ENCODE results near the gene ARL2. TPM values are rescaled to one million over a fixed set of nuclear protein-coding genes. Genes with fewer than 3 reads are reported as not detected.

ARL2 gene
- total RNA-seq, 1 experiment from 2014 or later = 98.9 TPM

DNA sequence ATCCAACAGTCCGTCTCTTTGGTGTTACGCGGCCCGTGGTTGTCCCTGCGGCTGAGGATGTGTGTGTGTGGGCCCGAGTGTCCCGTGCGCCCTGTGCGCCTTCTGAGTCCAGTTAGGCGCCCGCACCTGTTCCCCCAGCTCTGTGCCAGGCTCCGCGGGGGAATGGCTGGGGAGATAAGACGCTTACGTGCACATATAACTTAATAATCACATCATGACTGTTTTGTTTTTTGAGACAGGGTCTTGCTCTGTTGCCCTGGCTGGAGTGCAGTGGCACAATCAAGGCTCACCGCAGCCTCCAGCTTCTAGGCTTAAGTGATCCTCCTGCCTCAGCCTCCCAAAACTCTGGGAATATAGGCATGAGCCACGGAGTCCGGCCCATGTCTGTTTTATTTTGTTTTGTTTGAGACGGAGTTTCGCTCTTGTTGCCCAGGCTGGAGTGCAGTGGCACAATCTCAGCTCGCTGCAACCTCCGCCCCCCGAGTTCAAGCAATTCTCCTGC lies 817 bp downstream of the ARL2 start:
- Histone ChIP-seq H3K9me3 (ENCODE audit: low read depth, low read length, poor library complexity, severe bottlenecking) (no peaks in the 10 kb centered on the region), H3K27me3 (replicated peaks; ENCODE audit: insufficient read depth, low read depth, low read length, poor library complexity) (no peaks in the 10 kb centered on the region), H3K4me3 (ENCODE audit: low read depth, low read length, poor library complexity, severe bottlenecking) (peak overlapping the region; percentile 95), H3K4me1 (ENCODE audit: insufficient read depth, low read length, poor library complexity, severe bottlenecking) (no peaks in the 10 kb centered on the region), H3K27ac (ENCODE audit: low read depth, low read length, poor library complexity, severe bottlenecking) (peak overlapping the region; percentile 96), H3K36me3 (ENCODE audit: insufficient read depth, low read length, poor library complexity, severe bottlenecking) (peaks cover 12% of the 10 kb centered on the region)
- ChIA-PET CTCF (no interaction called here), POLR2A (ENCODE audit: low non-redundant PET) (no interaction called here)
- no TSS peak for BruUV-seq (replicated peaks)
- DNase-seq (ENCODE audit: low spot score) = no peak
- intact Hi-C loops (cut with micrococcal nuclease; ENCODE audit: unreplicated experiment) = loop anchor here (2.0 kb wide), 1 partner anchor 168 kb away; no protein-coding TSS in a partner anchor
- TF ChIP-seq, protein P1, sequence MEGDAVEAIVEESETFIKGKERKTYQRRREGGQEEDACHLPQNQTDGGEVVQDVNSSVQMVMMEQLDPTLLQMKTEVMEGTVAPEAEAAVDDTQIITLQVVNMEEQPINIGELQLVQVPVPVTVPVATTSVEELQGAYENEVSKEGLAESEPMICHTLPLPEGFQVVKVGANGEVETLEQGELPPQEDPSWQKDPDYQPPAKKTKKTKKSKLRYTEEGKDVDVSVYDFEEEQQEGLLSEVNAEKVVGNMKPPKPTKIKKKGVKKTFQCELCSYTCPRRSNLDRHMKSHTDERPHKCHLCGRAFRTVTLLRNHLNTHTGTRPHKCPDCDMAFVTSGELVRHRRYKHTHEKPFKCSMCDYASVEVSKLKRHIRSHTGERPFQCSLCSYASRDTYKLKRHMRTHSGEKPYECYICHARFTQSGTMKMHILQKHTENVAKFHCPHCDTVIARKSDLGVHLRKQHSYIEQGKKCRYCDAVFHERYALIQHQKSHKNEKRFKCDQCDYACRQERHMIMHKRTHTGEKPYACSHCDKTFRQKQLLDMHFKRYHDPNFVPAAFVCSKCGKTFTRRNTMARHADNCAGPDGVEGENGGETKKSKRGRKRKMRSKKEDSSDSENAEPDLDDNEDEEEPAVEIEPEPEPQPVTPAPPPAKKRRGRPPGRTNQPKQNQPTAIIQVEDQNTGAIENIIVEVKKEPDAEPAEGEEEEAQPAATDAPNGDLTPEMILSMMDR (conservative IDR thresholded peaks at IDR 0.05; ENCODE audit: low read depth, low read length) = no peak
- no peak for TF ChIP-seq EZH2 (IDR thresholded peaks at IDR 0.05; ENCODE audit: borderline replicate concordance, low read depth, low read length, poor library complexity, severe bottlenecking)

DNA sequence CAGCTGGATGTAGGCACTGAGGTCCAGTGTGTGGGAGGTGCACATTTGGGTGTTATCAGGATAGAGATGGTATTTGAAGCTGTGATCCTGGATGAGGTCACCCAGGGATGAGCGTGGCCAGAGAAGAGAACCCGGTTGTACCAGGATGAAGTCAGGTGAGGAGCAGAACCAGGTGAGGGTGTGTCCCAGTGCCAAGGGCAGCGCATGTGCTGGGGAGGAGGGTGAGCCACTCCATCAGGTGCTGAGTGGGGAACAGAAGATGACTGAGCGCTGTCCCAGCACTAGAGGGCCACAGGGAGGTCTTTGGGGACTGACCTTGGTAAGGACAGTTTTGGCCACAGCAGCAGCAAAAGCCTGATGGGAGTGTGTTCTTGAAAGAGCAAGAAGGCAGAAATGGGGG lies 2.7 kb downstream of the ARL2 start:
- no peaks in the 10 kb centered on the region for H3K4me1 ChIP-seq (ENCODE audit: insufficient read depth, low read length, poor library complexity, severe bottlenecking)
- H3K27ac ChIP-seq (ENCODE audit: low read depth, low read length, poor library complexity, severe bottlenecking) = no peak overlapping the region
- DNase-seq (ENCODE audit: low spot score) = no peak
- no peak overlapping the region for H3K4me3 ChIP-seq (ENCODE audit: low read depth, low read length, poor library complexity, severe bottlenecking)
- TF ChIP-seq EZH2 (IDR thresholded peaks at IDR 0.05; ENCODE audit: borderline replicate concordance, low read depth, low read length, poor library complexity, severe bottlenecking) = no peak
- TF ChIP-seq, protein P1 (conservative IDR thresholded peaks at IDR 0.05; ENCODE audit: low read depth, low read length) = no peak
- POLR2A ChIA-PET (ENCODE audit: low non-redundant PET) = no interaction called here
- CTCF ChIA-PET = no interaction called here
- H3K36me3 ChIP-seq (ENCODE audit: insufficient read depth, low read length, poor library complexity, severe bottlenecking) = peaks cover 16% of the 10 kb centered on the region
- intact Hi-C loops (cut with micrococcal nuclease; ENCODE audit: unreplicated experiment) = no loop called here
- no TSS peak for BruUV-seq (replicated peaks)
- H3K27me3 ChIP-seq (replicated peaks; ENCODE audit: insufficient read depth, low read depth, low read length, poor library complexity) = no peaks in the 10 kb centered on the region
- no peaks in the 10 kb centered on the region for H3K9me3 ChIP-seq (ENCODE audit: low read depth, low read length, poor library complexity, severe bottlenecking)

DNA sequence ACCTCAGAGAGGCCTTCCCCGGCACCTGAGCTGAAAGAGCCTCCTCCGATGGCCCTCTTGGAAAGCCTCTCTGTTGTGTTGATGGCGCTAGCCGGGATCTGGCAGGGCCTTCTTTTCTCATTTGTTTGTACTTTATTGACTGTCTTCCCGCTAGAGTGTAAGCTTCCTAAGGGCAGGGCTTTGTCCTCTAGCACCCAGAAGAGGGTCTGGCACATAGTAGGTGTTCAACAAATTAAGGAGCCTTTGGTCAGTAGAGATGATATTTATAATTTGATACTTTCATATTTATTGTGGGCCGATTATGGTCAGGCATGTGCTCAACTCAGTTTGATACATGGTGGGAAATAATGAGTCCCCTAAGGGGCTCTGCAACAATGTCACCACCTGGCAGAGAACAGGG lies 4.0 kb downstream of the ARL2 start:
- CTCF ChIA-PET = no interaction called here
- intact Hi-C loops (cut with micrococcal nuclease; ENCODE audit: unreplicated experiment) = no loop called here
- H3K4me3 ChIP-seq (ENCODE audit: low read depth, low read length, poor library complexity, severe bottlenecking) = no peak overlapping the region
- no peaks in the 10 kb centered on the region for H3K4me1 ChIP-seq (ENCODE audit: insufficient read depth, low read length, poor library complexity, severe bottlenecking)
- POLR2A ChIA-PET (ENCODE audit: low non-redundant PET) = no interaction called here
- no peak for TF ChIP-seq EZH2 (IDR thresholded peaks at IDR 0.05; ENCODE audit: borderline replicate concordance, low read depth, low read length, poor library complexity, severe bottlenecking)
- TF ChIP-seq, protein P1 (conservative IDR thresholded peaks at IDR 0.05; ENCODE audit: low read depth, low read length) = no peak
- no peaks in the 10 kb centered on the region for H3K9me3 ChIP-seq (ENCODE audit: low read depth, low read length, poor library complexity, severe bottlenecking)
- H3K27me3 ChIP-seq (replicated peaks; ENCODE audit: insufficient read depth, low read depth, low read length, poor library complexity) = no peaks in the 10 kb centered on the region
- H3K27ac ChIP-seq (ENCODE audit: low read depth, low read length, poor library complexity, severe bottlenecking) = no peak overlapping the region
- H3K36me3 ChIP-seq (ENCODE audit: insufficient read depth, low read length, poor library complexity, severe bottlenecking) = peaks cover 16% of the 10 kb centered on the region
- BruUV-seq (replicated peaks) = no TSS peak
- no peak for DNase-seq (ENCODE audit: low spot score)

Measured in A673 (cell line).